ENCODE measurements around the gene FNDC3B. TPM values are rescaled to one million over a fixed set of nuclear protein-coding genes. Genes with fewer than 3 reads are reported as not detected.
A peak's percentile ranks its signal among the peaks of the same experiment; 100 is the strongest.

Gene FNDC3B
- total RNA-seq, 4 donors from 2014 or later, result 114 to 217 (median 164) TPM

DNA sequence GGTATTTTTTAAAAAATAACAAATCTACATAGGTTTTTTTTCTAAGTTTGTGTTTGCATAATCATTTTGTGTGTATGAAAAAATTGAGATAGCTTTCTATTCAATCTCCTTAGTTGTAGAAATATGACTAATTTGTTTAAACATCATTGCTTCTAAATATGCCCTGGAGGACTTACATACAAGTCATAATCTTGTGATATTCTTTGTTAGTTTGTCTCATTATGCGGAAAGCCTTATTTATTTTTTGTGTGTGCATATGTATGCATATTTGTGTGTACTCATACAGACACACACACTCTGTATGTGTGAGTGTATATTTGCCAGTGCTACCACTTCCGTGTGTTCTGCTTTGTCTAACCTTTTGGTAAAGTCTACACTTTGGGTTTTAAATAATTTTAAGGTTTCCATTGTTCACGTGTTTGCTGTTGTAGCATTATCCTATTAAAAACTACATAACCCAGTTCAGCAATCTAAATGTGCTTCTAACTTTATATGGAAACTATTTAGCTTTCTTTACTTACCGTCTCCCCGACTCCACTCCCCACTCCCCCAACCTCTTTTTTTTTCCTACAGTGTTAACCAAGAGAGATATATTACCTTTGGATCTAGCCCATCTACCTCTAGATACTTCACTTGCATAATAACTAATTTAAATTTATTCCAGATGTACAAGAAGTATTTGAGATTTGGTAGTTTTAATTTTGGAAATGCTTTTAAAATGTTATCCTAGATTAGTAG is 111.7 kb downstream of the FNDC3B start:
- TF ChIP-seq, protein P1, sequence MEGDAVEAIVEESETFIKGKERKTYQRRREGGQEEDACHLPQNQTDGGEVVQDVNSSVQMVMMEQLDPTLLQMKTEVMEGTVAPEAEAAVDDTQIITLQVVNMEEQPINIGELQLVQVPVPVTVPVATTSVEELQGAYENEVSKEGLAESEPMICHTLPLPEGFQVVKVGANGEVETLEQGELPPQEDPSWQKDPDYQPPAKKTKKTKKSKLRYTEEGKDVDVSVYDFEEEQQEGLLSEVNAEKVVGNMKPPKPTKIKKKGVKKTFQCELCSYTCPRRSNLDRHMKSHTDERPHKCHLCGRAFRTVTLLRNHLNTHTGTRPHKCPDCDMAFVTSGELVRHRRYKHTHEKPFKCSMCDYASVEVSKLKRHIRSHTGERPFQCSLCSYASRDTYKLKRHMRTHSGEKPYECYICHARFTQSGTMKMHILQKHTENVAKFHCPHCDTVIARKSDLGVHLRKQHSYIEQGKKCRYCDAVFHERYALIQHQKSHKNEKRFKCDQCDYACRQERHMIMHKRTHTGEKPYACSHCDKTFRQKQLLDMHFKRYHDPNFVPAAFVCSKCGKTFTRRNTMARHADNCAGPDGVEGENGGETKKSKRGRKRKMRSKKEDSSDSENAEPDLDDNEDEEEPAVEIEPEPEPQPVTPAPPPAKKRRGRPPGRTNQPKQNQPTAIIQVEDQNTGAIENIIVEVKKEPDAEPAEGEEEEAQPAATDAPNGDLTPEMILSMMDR (IDR thresholded peaks at IDR 0.05), result no peak
- no peak for ATAC-seq (ENCODE audit: low FRiP score)
- no peak for DNase-seq (ENCODE audit: low spot score)

DNA sequence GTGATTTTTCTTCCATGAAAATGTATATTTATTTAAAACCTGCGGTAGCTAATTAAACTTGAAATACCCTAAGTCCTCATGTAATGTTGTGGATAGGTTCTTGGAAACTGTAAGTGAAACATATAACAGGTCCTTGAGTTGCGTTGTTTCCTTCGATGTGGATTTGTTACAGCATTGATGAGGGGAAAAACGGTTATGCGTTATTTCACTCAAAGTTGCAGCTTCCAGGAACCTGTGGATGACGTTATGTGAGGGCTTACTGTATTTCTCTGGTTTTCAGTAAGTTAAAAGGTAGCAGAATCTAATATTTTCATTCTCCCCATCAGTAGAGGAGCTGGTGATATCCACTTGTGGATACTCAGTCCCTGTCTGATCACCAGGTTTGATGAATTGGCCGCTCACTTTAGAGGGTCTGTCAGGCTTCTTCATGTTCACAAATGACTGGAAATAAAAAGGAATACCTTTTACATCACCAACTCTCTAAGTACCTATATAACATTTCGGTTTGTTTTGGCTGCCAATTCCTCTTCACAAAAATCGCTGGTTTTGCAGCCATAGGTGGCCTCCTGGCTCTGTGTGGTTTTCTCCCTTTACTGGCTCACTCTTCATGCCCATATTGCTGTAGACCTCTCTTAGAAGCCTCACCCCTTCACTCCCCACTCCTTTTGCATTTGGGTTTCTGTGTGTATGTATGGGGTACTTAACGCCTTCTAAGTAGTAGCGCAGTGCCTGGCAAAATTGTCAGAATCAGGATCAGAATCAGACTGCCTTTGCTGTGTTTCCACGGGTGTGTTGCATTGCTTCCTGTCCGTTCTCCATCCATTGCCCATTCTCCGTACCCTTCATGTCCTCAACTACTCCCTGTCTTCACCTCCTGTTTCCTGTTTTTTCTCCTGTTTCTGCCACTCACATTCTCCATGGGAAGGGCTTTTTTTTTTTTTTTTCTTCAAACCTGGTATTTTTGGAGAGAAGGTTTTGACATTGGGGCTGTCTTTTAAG is 112.6 kb downstream of the FNDC3B start:
- ATAC-seq (ENCODE audit: low FRiP score) (no peak), DNase-seq (ENCODE audit: low spot score) (no peak)
- TF ChIP-seq, protein P1 (IDR thresholded peaks at IDR 0.05), result no peak

DNA sequence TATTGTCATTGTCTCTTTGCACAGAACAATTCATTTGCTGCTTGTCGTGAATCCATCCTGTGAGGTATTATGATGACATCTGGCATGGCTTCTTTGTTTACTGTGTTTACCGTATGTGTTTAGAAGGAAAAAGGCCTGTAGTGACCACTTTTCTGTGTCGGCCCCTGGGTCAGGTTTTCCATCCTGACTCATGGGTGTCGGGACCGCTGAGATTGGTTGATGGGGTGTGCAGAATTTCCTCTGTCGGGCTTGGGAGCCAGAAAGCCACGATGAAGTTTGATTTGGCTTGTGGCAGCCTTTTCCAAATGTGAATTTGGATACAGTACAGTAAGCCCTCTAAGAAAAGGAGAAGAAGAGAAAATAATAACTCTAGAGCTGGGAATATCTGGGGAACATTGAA is 113.5 kb downstream of the FNDC3B start:
- no peak for DNase-seq (ENCODE audit: low spot score)
- peak; percentile 22 for ATAC-seq (ENCODE audit: low FRiP score)
- TF ChIP-seq, protein P1 (IDR thresholded peaks at IDR 0.05), result no peak

DNA sequence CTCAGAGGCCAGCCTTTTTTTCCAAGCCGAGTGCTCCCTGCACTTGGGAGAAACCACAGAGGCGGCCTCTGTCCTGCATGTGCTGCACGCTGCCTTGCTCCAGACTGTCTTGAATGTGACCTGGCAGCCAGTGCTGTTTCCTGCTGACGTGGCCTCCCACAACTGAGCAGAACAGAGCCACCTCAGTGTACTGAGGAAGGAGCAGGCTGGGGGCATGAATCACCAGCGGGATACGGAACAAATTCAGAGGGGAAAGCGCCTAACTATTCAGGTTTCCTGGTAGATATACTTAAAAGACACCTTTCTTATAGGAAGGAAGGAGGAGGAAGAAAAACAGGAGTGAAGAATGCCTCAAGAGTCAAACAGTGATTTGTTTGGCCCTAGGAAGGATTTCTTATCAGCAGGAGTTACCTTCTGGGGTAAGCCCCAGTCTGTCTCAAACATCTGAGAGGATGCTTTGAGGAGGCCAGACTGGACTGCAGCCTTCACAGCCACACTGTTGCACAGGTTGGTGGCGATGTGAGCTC is 114.0 kb downstream of the FNDC3B start:
- ATAC-seq (ENCODE audit: low FRiP score), result peak; percentile 92
- TF ChIP-seq, protein P1 (IDR thresholded peaks at IDR 0.05), result no peak
- peak; percentile 66 for DNase-seq (ENCODE audit: low spot score)

DNA sequence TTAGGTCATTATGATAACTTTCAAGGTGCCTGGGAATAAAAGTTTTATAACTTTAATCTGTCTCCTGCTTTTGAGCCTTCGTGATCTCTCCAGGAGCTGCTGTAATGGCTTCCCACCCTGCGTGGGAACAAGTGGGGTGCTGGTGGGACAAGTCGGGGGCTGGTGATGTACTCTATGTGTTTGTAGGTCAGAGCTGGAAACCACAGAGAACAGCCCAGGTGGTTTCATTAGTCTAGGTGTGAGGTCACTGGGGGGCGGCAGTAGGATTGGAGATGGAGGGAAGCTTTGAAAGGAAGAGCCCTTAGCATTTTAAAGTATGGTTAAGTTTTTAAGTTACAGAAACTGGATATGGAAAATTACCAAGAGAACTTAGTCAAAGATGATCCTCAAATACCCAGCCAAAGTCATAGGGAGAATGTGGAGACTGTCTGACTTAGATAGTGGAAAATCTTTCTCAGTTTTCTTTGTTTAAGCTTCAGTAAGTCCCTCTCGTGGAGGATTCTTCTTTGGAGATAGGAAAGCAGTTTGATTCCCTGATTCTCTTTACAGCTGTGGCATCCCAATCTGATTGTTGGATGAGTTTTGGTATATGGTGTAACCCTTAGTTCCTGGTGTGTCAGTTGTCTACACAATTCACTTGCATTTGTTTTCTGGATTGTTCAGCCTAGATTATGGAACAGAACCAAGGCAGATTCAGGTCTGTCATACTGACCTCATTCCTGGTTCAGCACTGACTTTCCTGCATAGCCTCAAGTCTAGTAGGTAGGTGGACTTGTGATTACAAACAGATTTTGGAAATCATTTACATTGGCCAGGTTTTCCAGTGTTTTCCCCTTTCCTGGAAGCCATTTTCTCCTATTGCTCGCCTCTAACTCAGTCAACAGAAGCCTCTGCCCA is 115.6 kb downstream of the FNDC3B start:
- DNase-seq (ENCODE audit: low spot score) (no peak), ATAC-seq (ENCODE audit: low FRiP score) (no peak)
- TF ChIP-seq, protein P1 (IDR thresholded peaks at IDR 0.05), result no peak

DNA sequence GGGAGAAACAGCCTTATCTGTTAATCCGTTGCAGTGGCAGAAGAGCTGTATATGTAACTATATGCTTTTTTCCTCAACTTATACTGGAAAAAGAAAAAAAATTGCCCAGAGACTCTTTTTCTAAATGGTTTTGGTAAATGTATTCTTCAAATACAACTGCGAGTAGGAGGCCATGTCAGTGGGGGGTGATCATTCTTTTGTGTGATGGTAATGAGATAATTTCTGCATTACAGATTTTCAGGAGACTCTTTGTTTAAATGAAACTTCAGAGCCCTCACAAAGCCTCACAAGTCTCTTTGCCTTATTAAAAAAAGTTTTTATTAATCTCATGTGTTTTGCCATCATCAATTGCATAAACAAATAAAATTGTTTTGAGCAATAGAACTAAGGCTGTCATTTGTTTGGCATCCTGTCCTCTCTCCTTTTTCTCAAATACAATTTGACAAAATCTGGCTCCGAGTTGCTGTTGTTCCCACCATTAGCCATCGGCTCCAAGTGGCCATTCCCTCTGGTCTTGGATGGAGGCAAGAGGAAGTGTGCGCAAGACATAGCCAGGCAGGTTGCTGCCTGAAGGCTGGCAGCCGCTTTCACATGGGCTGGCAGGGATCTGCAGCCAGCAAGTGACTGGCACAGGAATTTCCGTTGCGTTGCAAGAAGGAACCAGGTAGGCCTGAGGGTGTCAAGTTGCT is 116.7 kb downstream of the FNDC3B start:
- TF ChIP-seq, protein P1 (IDR thresholded peaks at IDR 0.05), result no peak
- DNase-seq (ENCODE audit: low spot score), result no peak
- no peak for ATAC-seq (ENCODE audit: low FRiP score)

Measured in omental fat pad (tissue), 4 donors.